Stimulated activated naive CD8-positive, alpha-beta T cell treated with anti-CD3 and anti-CD28 coated beads, Interleukin-15, Interleukin-2, amounts not matched to agents 100 ng/mL and 50 ng/mL, for 24 hours (primary cell): ENCODE measurements around the gene LOXL3.

ENCODE experiments used
- H3K27ac Mint-ChIP-seq: one replicate; pipeline ENCODE4 v1.8.0; 2021; ENCODE audit warnings: mild to moderate bottlenecking, mixed read lengths
- H3K27me3 Mint-ChIP-seq: one replicate; pipeline ENCODE4 v1.8.0; 2021; ENCODE audit warnings: mixed read lengths
- H3K36me3 Mint-ChIP-seq: one replicate; pipeline ENCODE4 v1.8.0; 2021; ENCODE audit warnings: low read depth, mixed read lengths
- H3K4me1 Mint-ChIP-seq: one replicate; pipeline ENCODE4 v1.8.0; 2021; ENCODE audit warnings: low read depth, mixed read lengths
- H3K4me3 Mint-ChIP-seq: one replicate; pipeline ENCODE4 v1.8.0; 2021; ENCODE audit warnings: mild to moderate bottlenecking, mixed read lengths
- H3K9me3 Mint-ChIP-seq: one replicate; pipeline ENCODE4 v1.8.0; 2021; ENCODE audit warnings: mixed read lengths

The LOXL3 gene

DNA sequence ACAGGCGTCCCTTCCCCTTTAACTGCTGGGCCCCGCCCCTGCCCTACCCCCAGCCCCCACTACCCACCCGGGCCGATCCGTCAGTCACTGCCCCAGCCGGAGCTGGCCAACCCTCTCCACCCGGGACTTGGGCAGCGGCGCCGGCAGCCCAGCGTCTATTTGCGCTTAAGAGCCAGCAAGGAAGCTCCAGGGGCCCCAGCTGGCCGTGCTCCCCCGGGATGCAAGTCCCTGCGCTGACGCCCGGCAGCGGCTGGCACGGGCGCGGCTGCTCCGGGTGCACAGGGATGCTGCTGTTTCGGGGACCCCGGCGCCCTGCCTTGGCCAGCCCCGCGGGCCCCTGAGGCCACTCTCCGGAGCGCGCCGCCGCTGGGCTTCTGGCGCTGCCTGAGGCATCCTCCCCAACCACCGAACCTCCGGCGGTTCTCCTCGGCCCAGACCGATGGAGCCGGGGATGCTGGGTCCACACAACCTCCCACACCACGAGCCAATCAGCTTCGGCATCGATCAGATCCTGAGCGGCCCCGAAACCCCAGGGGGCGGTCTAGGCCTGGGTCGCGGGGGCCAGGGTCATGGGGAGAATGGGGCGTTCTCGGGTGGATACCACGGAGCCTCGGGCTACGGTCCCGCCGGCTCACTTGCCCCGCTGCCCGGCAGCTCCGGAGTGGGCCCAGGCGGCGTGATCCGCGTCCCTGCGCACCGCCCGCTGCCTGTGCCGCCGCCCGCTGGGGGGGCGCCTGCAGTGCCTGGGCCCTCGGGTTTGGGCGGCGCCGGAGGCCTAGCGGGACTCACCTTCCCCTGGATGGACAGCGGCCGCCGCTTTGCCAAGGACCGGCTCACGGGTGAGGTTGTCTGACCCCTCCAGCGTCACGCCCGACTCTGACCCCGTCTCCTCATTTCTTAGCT is 39.1 kb downstream of the LOXL3 start, which contains the start of gene TLX2:
TSS of gene TLX2 (plus strand) at position 83 of the 903 bp plus-strand sequence. CDS start at position 440, 357 bp downstream.
- Mint-ChIP-seq H3K4me1 (peaks cover 25% of the 10 kb centered on the region), H3K9me3 (no peaks in the 10 kb centered on the region), H3K36me3 (no peaks in the 10 kb centered on the region), H3K4me3 (peak within 1 kb of the TSS; percentile 56), H3K27me3 (peaks cover 79% of the 10 kb centered on the region), H3K27ac (no peak within 1 kb of the TSS)

DNA sequence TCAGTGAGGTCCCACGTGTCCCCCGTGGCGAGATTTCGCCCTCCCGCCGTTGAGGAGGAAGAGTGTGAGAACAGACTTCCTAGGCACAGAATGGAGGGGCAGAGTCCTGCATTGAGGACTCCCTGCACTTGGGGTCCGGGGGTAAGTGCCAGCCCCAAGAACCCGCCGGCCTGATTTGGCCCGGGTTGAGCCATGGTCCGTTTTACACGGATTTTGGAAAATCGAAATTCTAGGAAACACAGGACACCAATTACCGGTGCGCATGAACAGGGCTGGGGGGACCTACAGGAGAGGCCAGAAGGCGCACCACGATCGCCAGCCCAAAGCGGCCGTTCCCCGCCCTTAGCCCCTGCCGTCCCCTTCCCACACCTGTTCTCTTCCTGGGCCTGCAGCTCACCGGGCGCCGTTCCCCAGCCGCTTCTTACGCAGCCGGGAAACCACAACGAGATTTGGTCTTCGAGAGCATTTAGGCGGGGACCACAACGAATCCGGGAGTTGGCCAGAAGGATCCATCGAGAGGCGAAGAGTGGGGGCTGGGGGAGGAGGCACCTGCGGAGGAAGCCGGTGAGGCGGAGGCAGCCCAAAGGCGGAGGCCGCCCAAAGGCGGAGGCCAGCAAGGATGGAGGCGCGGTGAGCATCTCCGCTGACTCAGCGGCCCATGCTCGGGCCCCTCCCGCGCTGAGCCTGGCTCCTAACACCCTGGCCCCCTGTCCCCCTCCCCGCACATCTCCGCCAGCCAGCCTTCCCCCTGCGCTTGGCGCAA is 40.0 kb downstream of the LOXL3 start:
- peak overlapping the region; percentile 13 for H3K4me3 Mint-ChIP-seq
- H3K27ac Mint-ChIP-seq = no peak overlapping the region
- peaks cover 73% of the 10 kb centered on the region for H3K27me3 Mint-ChIP-seq
- no peaks in the 10 kb centered on the region for H3K9me3 Mint-ChIP-seq
- no peaks in the 10 kb centered on the region for H3K36me3 Mint-ChIP-seq
- peaks cover 25% of the 10 kb centered on the region for H3K4me1 Mint-ChIP-seq

DNA sequence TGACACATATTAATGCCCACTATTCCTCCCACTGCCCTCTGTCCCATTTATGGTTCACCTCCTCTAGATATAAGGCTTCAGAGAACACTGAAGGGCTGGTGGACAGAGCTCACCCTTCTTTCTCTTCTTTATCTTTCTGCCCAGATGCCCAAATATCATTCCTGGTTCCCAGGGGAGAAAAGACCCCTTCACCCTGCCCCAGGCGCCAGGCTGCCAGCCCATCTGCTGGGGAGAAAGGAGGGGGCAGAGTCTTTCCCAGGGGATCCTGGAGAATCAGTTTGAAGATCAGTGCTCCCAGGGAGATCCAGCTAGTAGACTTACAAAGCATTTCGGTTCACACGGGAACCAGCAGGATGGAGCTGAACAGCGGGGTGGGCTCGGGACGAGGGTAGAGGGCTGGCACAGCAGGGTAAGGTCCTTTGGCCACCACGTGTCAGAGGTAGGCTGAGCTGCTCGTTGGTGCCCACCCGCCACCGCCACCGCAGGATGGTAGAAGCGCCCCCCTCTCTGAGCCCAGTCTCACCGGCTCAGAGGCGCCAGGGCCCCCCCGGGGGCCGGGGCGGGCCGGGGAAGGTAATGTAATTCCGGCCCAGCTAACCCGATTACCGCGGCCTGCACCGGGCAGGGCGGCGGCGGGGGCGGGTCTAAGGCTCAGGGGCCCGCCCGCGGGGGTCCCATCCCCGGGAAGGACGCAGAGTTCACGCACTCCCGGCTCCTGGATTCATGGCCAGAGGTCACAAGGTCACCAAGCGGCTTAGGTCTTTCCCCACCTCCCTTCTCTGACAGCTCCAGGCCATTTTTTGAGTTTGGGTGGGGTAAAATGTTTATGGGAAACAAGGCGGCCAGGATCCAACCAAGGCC is 40.8 kb downstream of the LOXL3 start:
- Mint-ChIP-seq H3K27me3 (peaks cover 64% of the 10 kb centered on the region), H3K27ac (no peak overlapping the region), H3K36me3 (no peaks in the 10 kb centered on the region)

DNA sequence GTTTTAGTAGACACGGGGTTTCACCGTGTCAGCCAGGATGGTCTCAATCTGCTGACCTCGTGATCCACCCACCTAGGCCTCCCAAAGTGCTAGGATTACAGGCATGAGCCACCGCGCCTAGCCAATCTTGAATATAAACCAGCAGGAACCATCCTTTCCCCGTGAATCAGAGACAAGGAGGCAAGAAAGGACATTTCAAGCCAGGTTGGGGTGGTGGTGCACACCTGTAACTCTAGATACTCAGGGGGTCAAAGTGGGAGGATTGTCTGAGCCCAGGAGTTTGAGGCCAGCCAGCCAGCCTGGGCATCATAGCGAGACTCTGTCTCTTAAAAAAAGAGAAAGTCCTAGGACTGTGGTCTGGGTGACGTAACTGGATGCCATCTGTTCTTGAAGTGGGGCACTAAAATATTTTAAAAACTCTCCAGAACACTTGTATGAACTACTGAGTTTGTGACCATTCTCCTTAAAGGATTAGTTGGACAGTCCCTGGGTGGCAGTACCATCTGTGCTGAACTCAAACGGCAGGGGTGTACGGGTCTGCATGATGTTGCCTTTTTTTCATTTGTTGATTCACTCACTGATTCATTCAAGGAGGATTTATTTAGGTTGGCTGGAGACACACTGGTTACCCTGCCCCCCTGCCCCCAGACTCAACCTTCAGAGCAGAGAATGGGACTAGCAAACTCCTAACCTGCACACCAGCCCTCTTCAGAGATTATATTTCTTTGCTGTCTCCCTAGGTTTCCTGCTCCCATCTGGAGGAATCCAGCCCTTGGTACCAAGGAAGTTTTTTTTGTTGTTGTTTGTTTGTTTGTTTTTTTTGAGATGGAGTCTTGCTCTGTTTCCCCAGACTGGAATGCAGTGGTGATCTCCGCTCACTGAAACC is 42.4 kb downstream of the LOXL3 start:
- Mint-ChIP-seq H3K27me3 (peaks cover 48% of the 10 kb centered on the region), H3K27ac (no peak overlapping the region), H3K9me3 (no peaks in the 10 kb centered on the region), H3K36me3 (peaks cover 10% of the 10 kb centered on the region), H3K4me3 (no peak overlapping the region), H3K4me1 (peaks cover 40% of the 10 kb centered on the region)

More for the DNA sequence above, 40.8 kb downstream of the LOXL3 start:
- no peak overlapping the region for H3K4me3 Mint-ChIP-seq
- H3K4me1 Mint-ChIP-seq = peaks cover 32% of the 10 kb centered on the region
- H3K9me3 Mint-ChIP-seq = no peaks in the 10 kb centered on the region

DNA sequence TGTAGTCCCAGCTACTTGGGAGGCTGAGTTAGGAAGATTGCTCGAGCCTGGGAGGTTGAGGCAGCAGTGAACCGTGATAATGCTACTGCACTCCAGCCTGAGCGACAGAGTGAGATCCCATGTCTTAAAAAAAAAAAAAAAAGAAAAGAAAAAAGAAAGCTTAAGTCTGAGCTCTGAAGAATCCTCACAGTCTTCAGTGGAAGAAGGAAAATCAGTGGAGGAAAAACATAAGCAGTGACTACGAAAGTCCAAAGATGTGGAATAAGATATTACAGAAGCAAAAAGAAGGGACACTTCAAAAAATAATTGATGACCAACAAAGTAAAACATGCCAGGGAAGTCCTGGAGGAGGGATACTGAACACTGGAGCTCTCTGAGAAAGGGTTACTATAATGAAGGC is 43.5 kb downstream of the LOXL3 start:
- Mint-ChIP-seq H3K27ac (no peak overlapping the region), H3K36me3 (peaks cover 19% of the 10 kb centered on the region), H3K4me3 (no peak overlapping the region), H3K27me3 (peaks cover 40% of the 10 kb centered on the region), H3K4me1 (peaks cover 39% of the 10 kb centered on the region), H3K9me3 (no peaks in the 10 kb centered on the region)

DNA sequence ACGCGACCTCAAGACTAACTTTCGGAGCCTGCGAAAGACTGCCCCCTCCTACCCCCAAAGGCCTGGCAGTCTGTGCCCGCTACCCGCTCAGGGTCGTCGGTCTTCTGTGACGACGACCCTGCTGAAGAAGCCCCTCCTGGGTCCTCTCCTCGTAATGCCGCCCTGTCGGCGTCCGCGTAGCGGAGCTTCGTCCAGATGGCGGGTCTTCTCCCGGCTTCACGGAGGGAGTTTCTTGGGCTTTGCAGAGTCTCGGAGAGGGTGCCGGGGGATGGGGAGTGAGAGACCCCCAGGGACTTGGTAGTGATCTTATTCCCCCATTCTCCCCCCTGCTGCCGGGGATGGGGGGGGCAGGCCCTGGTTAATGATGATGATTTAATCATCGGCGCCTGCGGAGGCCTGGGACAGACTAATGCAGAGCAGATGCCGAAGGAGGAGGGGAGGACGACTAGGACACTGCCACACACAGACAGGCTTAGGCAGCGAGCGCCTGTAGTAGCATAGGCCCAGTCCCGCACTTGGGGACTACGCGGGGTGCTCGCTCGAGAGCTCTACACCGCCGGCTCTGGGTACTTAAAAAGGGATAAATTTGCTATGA is 45.7 kb downstream of the LOXL3 start:
- H3K27ac Mint-ChIP-seq = peak overlapping the region; percentile 99
- peaks cover 49% of the 10 kb centered on the region for H3K4me1 Mint-ChIP-seq
- H3K9me3 Mint-ChIP-seq = no peaks in the 10 kb centered on the region
- peaks cover 28% of the 10 kb centered on the region for H3K36me3 Mint-ChIP-seq
- peaks cover 46% of the 10 kb centered on the region for H3K27me3 Mint-ChIP-seq
- peak overlapping the region; percentile 98 for H3K4me3 Mint-ChIP-seq

DNA sequence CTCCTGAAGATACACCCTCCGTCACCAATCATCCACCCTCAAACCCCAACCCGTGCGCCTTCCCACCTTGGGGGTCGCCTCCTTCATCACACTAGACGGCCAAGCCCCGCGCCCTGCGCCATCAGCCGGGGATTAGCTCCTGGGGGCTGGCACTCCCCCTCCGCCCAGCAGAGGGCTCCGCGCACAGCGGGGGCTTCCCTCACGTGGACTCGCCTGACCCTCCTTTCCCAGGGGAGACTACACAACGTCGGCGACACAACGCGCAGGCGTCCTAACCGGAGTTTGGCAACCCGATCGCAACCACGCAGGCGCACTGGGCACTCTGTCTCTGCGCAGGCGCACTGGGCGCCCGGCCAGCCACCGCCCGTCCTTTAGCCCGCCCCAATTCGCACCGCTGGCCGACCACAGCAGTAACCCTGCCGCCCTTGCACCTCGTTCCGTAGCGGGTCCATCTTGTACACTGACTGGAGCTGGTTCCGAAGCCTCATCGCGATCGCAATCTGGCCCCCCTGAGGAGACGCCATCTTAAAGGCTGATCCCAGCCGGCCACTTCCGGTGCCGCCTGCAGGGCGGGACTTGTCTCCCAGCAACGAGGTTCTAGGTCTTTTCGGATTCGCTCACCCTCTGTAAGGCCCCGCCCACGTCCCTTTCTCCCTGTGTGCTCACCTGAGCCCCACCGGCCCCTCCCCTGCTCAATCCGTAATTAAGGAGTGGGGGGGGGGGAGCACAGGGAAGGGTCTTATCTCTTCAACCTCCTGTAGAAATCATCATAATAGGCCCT is 46.4 kb downstream of the LOXL3 start, which contains the start of gene PCGF1:
TSS of gene PCGF1 (minus strand) at position 551 of the 781 bp plus-strand sequence. CDS start at position 524, 27 bp downstream.
- Mint-ChIP-seq H3K36me3 (peaks cover 28% of the 10 kb centered on the region), H3K4me1 (peaks cover 55% of the 10 kb centered on the region), H3K27ac (peak within 1 kb of the TSS; percentile 99), H3K4me3 (peak within 1 kb of the TSS; percentile 98), H3K9me3 (no peaks in the 10 kb centered on the region), H3K27me3 (peaks cover 43% of the 10 kb centered on the region)

DNA sequence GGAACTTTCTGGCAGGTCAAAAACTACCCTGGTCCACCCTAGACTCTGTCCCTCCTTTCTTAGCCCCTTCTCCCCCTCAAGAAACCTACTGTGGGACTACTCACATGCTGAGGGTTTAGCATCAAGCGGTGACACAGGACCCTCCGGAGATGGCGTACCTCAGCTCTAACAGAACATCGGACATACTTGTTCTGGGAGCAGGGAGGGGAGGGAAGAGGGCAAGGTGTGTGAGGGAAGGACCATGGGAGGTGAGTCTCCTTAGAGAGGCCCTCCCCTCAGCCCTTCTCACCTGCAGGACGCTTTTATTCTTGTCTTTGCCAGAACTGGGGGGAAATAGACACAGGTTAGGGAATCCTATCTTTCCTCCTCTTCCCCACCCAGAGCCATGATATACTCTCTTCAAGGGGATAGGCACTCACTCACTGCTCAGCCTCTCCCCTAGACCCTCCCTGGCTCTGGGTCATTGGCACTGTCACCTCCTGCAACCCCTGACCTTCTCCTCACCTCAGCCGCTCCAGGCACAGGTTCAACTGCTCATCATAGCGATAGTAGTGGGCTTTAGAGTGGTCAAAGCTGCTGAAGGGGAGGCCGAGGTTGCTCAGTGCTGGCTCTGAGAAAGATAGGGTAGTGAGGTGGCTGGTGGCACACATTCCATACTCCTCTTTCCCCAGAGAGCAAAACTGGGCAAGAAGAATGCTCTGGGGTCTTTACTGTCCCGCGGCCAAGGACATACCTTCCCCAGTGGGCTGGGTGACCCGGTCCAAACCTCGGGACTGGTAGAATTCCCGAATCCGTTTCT is 48.1 kb downstream of the LOXL3 start:
- no peaks in the 10 kb centered on the region for H3K9me3 Mint-ChIP-seq
- peaks cover 28% of the 10 kb centered on the region for H3K36me3 Mint-ChIP-seq
- peaks cover 65% of the 10 kb centered on the region for H3K4me1 Mint-ChIP-seq
- peaks cover 44% of the 10 kb centered on the region for H3K27me3 Mint-ChIP-seq
- H3K27ac Mint-ChIP-seq = no peak overlapping the region
- peak overlapping the region; percentile 28 for H3K4me3 Mint-ChIP-seq

DNA sequence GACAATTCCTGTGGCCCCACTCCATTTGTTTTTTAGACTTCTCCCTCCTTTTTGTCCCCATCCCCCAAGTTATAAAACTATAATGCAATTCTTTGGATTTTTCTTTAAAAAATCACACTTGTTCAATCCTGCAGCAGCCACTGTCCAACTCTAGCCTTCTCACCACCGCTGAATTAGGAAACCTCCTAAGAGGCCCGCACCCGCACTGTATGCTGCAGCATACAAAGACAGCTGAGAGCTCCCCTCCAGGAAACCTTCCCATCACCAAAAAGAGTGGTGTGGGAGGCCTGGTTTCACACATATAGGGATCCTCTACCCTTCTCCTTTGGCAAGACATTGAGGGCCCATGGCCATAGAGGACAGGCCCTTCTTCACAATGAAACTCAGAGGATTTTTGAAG is 49.2 kb downstream of the LOXL3 start:
- H3K4me3 Mint-ChIP-seq = peak overlapping the region; percentile 31
- H3K27ac Mint-ChIP-seq = no peak overlapping the region
- peaks cover 72% of the 10 kb centered on the region for H3K4me1 Mint-ChIP-seq
- no peaks in the 10 kb centered on the region for H3K9me3 Mint-ChIP-seq
- peaks cover 28% of the 10 kb centered on the region for H3K36me3 Mint-ChIP-seq
- peaks cover 48% of the 10 kb centered on the region for H3K27me3 Mint-ChIP-seq

DNA sequence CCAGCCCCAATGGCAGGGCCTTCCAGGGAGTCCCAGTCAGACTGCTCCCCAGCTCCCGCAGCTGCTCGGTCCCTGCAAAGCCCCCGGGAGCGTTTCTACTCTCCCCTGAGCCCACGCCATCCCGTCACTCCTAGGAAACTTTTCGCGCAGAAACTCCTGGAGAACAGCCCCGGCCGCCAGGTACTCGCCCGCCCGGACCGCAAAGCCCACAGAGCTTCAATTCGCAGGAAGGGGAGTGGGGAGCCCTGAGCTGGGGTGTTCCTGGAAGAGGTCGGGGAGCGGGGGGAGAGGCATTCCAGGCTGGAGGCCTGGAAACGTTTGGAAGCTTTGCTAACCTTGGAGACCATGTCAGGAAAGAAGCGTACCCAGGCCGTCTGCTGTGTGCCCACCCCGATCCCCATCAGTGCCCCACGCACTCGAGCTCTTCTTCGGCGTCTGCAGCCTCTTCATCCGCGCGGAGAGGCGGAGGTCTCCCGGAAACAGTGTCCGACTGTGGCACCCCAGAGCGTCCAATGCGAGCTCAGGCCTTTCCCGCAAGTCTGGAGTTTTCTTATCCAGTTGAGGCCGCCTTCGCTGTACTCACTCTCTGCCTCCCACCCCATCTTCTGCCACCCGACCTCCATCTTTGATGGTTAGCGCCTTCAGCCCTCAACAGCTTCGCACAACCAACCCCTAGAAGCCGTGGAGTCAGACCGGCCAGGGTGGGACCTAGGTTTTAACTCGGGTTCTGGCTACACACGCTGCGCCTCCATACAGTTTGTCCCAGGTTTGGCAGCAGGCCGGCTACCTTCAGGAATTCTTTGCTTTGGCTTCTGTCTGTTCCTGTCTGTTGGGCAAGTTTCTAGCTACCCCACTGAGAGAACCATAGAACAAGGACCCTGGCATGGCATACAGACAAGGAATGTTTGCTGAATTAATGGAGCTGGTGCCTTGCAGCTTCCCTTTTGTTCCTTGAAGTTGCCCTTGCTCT is 50.0 kb downstream of the LOXL3 start:
- Mint-ChIP-seq H3K9me3 (no peaks in the 10 kb centered on the region), H3K4me1 (peaks cover 77% of the 10 kb centered on the region), H3K27me3 (peaks cover 51% of the 10 kb centered on the region), H3K4me3 (peak overlapping the region; percentile 73), H3K27ac (no peak overlapping the region), H3K36me3 (peaks cover 28% of the 10 kb centered on the region)

DNA sequence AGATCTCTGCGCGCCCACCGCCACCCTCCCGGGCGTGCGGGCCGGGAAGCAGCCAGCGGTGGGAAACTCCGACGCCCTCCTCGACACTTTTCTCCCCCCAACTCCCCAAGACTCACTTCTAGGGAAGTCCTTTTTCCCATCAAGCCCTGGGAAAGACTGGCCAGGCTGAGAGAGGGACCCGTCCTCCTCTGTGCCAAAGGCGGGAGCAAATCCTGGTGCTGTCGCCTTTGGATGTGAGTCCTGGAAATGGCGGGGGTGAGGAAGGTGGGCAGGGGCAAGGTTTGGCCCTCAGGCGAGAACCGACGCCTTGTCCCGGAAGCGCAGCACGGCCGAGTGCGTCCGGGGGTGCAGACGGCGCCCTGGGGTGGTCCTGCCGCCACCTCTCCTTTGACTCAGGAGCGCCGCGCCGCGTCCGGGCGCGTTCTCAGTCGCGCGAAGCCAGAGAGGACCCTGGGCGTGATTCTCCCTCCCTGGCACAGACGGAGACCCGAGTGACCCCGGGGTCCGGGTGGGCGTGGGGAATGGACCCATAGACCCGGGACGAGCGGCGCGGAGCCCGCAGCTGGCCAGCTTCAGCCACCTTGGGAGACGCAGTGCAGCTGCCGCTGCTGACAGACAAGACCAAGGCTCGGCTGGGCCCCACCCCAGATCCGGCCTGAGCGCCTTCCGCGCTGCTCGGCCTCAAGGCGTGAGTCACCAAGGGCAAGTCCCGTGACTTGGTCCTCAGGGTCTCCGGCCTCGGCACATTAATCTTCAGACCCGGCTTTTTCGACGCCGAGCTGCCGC is 50.8 kb downstream of the LOXL3 start:
- Mint-ChIP-seq H3K4me1 (peaks cover 79% of the 10 kb centered on the region), H3K4me3 (peak overlapping the region; percentile 73), H3K27ac (no peak overlapping the region), H3K27me3 (peaks cover 57% of the 10 kb centered on the region), H3K36me3 (peaks cover 28% of the 10 kb centered on the region), H3K9me3 (no peaks in the 10 kb centered on the region)
